Naive thymus-derived CD8-positive, alpha-beta T cell (primary cell): Measurements from ENCODE around the gene BTF3L4. TPM values are rescaled to one million over a fixed set of nuclear protein-coding genes. Genes with fewer than 3 reads are reported as not detected.
"Not testable (repeated sequence)": the region's sequence is repeated elsewhere in the genome, so short reads cannot be mapped to it uniquely, and the experiment has no call there.

Experiments used
- ATAC-seq, 2 donors: fragments of 150-1000 bp; cut with Tn5 transposase in 1 of 2; sonication (Bioruptor Pico), chemical (Tn5 transposase) in 1 of 2; 1 replicate in 1 of 2; 2 replicates in 1 of 2; pipeline ENCODE4 v1.10.0; 2021; ENCODE audit warnings: mild to moderate bottlenecking in 2 of 2, moderate library complexity in 2 of 2
- POLR2A ChIA-PET: fragments of 350-600 bp; sonication (Branson Sonifier 250); formaldehyde crosslinking; loops from one replicate; lab custom pipeline; 2021; ENCODE audit warnings: antibody characterized with exemption; lab: Charles Lee
- DNase-seq, 10 donors: peaks; one replicate each; pipeline versions ENCODE4 v3.0.0 to v3.0.0-alpha.2; 2020 to 2022
- H3K27ac Mint-ChIP-seq, 10 donors: one replicate each; pipeline ENCODE4 v1.8.0; 2020 to 2022; ENCODE audit warnings: mild to moderate bottlenecking in 10 of 10, mixed read lengths in 10 of 10, moderate library complexity in 4 of 10, inconsistent platforms in 1 of 10
- H3K27me3 Mint-ChIP-seq, 5 donors: one replicate each; pipeline ENCODE4 v1.8.0; 2021 to 2022; ENCODE audit warnings: mixed read lengths in 5 of 5
- H3K36me3 Mint-ChIP-seq, 3 donors: one replicate each; pipeline ENCODE4 v1.8.0; 2020 to 2022; ENCODE audit warnings: mixed read lengths in 3 of 3, mild to moderate bottlenecking in 2 of 3, inconsistent platforms in 1 of 3
- H3K4me1 Mint-ChIP-seq, 4 donors: one replicate each; pipeline ENCODE4 v1.8.0; 2021 to 2022; ENCODE audit warnings: mixed read lengths in 4 of 4
- H3K4me3 Mint-ChIP-seq, 10 donors: one replicate each; pipeline ENCODE4 v1.8.0; 2020 to 2022; ENCODE audit warnings: mild to moderate bottlenecking in 10 of 10, mixed read lengths in 10 of 10, moderate library complexity in 6 of 10, inconsistent platforms in 1 of 10
- H3K9me3 Mint-ChIP-seq, 9 donors: one replicate each; pipeline ENCODE4 v1.8.0; 2020 to 2022; ENCODE audit warnings: mixed read lengths in 9 of 9, mild to moderate bottlenecking in 3 of 9, inconsistent platforms in 1 of 9, moderate library complexity in 1 of 9
- polyA plus RNA-seq, 3 donors: library from polyadenylated mRNA; unstranded; fragments of 300-500 nt; fragmentation: Illumina TruSeq; gene quantifications; one replicate each; pipeline ENCODE4 v1.2.3, GENCODE V29; 2021
- total RNA-seq, 8 experiments: library from RNA in 2 of 8; stranded (reverse) in 2 of 8; gene quantifications; one replicate each; pipeline ENCODE4 v1.2.3 and lab custom pipeline; 2021 to 2026

The BTF3L4 gene
- total RNA-seq (10 to 100 TPM; 33.1 to 38.2 TPM), polyA plus RNA-seq (10 to 100 TPM; 61.9 to 71.0 (median 68.4) TPM), total RNA-seq (lab: John Stamatoyannopoulos, UW) (19.7 to 58.5 (median 43.4) reads per million in 6 experiments)

DNA sequence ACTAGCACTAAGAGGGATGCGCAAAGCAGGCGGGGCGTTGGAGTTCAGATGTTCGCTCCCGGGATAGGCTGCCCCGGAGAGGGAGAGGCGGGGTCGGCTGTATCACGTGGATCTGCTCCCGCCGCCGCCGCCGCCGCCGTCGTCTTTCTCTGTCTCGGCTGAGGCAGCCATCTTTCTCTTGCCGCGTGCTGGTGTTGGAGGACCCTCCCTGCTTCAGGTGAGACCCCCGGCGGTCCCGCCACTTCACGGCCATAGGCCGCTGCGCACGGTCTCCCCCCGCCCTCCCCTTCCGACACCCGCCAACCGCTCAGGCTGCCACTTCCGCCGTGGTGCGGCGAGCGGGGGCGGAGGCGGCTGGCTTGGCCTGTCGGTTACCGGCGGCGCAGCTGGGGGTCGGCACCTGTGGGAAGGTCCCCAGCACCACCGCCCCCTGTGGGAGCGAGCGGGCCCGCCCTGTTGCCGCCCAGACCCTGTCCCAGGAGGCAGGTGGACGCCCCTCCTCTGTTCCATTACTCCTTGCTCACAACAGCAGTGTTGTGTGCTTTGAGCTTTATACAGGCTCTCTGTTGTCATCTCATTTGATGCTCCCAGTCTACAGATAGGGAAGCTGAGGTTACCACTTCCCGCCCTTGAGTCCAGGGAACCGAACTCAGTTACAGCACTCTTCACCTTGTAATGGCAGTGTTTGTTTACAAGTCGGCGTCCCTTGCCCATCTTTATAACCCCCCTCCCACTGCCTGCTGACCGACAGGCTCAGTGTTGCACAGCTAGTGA lies at the start of gene BTF3L4:
BTF3L4 (plus strand) TSS at position 133 of the 774 bp plus-strand sequence. CDS start 3,553 bp downstream, outside the sequence.
- Mint-ChIP-seq H3K4me3 (peak within 1 kb of the TSS; percentile 88 to 100 (median 99)), H3K36me3 (peaks cover 4 to 36% (median 8%) of the 10 kb centered on the region in 3 donors), H3K27ac (peak within 1 kb of the TSS; percentile 92 to 98 (median 97)), H3K27me3 (no peaks in the 10 kb centered on the region), H3K9me3 (no peaks in the 10 kb centered on the region), H3K4me1 (peaks cover 39 to 73% (median 68%) of the 10 kb centered on the region in 4 donors)
- peak; percentile 93 to 95 for ATAC-seq
- POLR2A ChIA-PET: interaction anchor here (1.0 to 5.1 kb wide), 5 partner anchors 13 to 348 kb away, joined by 3 to 55 read pairs (median 6); partner anchors contain the start of genes CC2D1B, KTI12, ORC1 and PRPF38A
- DNase-seq: peak; percentile 85 to 95 (median 91)

DNA sequence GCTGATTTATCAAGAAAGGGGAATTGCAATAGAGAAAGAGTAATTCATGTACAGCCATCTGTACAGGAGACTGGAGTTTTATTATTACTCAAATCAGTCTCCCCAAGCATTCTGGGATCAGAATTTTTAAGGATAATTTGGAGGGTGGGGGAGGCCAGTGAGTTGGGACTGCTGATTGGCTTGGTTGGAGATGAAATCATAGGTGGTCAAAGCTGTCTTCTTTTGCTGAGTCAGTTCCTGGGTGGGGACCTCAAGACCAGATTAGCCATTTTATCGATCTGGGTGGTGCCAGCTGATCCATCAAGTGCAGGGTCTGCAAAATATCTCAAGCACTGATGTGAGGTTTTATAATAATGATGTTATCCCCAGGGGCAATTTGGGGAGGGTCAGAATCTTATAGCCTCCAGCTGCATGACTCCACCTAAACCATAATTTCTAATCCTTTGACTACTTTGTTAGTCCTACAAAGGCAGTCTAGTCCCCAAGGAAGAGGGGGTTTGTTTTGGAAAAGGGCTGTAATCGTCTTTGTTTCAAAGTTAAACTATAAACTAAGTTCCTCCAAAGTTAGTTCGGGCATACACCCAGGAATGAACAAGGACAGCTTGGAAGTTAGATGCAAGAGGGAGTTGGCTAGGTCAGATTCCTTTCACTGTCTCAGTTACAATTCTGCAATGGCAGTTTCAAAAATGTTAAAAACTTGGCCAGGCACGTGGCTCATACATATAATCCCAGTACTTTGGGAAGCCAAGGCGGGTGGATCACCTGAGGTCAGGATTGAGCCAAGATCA lies 48.7 kb upstream of the BTF3L4 start:
- H3K36me3 Mint-ChIP-seq: no peaks in the 10 kb centered on the region
- no peak for ATAC-seq
- H3K27me3 Mint-ChIP-seq: peaks cover 0 to 37% (median 23%) of the 10 kb centered on the region in 5 donors
- no peak overlapping the region for H3K4me3 Mint-ChIP-seq
- H3K9me3 Mint-ChIP-seq: no peaks in the 10 kb centered on the region
- POLR2A ChIA-PET: no interaction called here
- no peak for DNase-seq
- H3K27ac Mint-ChIP-seq: no peak overlapping the region
- no peaks in the 10 kb centered on the region for H3K4me1 Mint-ChIP-seq

DNA sequence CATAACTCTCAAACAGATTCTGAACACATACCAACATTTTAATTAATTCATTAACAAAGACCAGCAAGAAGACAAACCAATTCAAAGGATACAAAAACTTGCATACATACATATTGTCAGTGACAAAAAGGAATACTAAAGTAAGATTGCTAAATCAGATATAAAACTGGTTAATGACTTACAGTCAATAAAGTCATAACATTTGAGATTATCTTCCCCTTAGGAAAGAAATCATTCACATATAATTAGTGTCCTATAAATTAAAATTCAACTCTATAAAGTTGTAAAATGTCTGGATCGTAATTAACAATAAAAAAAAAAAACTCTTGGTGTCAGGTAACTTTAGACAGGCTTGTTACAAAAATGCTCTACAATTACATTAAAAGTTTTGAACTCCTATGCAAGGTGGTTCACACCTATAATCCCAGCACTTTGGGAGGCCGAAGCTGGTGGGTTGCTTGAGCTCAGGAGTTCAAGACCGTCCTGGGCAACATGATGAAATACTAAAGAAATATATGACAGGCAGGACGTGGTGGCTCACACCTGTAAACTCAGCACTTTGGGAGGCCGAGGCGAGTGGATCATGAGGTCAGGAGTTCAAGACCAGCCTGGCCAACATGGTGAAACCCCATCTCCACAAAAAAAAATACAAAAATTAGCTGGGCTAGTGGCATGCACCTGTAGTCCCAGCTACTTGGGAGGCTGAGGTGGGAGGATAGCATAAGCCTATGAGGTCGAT lies 47.9 kb upstream of the BTF3L4 start:
- H3K4me1 Mint-ChIP-seq: no peaks in the 10 kb centered on the region
- ATAC-seq (no peak), DNase-seq (no peak)
- no peaks in the 10 kb centered on the region for H3K36me3 Mint-ChIP-seq
- POLR2A ChIA-PET: no interaction called here
- no peak overlapping the region for H3K4me3 Mint-ChIP-seq
- no peaks in the 10 kb centered on the region for H3K9me3 Mint-ChIP-seq
- H3K27ac Mint-ChIP-seq: no peak overlapping the region
- H3K27me3 Mint-ChIP-seq: peaks cover 0 to 36% (median 20%) of the 10 kb centered on the region in 5 donors

DNA sequence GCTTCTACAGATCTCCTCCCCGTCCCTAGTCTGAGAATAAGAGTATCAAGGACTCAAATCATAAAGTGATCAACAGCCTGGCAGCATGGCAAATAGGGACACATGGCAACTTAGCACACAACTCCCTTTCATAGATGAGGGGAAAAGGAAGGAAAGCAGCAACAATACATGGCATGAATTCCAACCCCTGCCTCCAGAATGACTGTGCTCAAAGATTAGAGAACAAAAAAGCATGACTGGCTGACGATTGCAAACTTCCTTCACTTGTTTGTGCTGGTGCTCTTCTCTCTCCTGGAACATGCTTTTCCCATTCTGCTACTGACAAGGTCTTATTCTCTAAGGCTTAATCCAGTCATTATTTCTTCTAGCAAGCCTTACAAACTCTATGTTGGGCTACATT lies 34.0 kb upstream of the BTF3L4 start:
- peaks cover 10 to 69% (median 24%) of the 10 kb centered on the region in 3 donors for H3K36me3 Mint-ChIP-seq
- peak overlapping the region in 3 of 10 donors; percentile 1 to 31 (median 27) for H3K27ac Mint-ChIP-seq
- H3K4me1 Mint-ChIP-seq: peaks cover 0 to 5% (median 2%) of the 10 kb centered on the region in 4 donors
- H3K27me3 Mint-ChIP-seq: no peaks in the 10 kb centered on the region
- DNase-seq (no peak), ATAC-seq (no peak)
- POLR2A ChIA-PET: interaction anchor here (0.7 kb wide), 1 partner anchor 40 kb away, joined by 5 read pairs; no protein-coding TSS in a partner anchor
- no peak overlapping the region for H3K4me3 Mint-ChIP-seq
- H3K9me3 Mint-ChIP-seq: no peaks in the 10 kb centered on the region

DNA sequence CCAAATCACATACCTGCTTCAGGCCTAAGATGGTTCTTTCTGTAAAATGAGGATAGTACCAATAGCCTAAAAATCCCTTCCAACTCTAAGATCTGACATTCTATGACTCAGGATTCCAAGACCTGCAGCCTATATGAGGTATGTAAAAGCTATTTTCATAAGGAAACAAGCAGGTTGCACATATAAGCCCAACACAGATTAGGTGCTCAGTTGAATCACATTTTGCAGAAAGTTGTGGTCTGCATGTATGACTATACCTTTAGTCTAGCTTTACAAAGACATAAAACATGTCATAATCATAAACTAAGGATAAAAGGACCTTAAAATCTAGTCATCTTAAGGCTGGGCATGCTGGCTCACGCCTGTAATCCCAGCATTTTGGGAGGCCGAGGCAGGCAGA lies 29.8 kb upstream of the BTF3L4 start:
- Mint-ChIP-seq H3K9me3 (no peaks in the 10 kb centered on the region), H3K36me3 (peaks cover 6 to 73% (median 15%) of the 10 kb centered on the region in 3 donors), H3K27me3 (no peaks in the 10 kb centered on the region), H3K4me3 (no peak overlapping the region), H3K27ac (no peak overlapping the region), H3K4me1 (peaks cover 8 to 19% (median 16%) of the 10 kb centered on the region in 4 donors)
- POLR2A ChIA-PET: no interaction called here
- DNase-seq (no peak), ATAC-seq (no peak)

DNA sequence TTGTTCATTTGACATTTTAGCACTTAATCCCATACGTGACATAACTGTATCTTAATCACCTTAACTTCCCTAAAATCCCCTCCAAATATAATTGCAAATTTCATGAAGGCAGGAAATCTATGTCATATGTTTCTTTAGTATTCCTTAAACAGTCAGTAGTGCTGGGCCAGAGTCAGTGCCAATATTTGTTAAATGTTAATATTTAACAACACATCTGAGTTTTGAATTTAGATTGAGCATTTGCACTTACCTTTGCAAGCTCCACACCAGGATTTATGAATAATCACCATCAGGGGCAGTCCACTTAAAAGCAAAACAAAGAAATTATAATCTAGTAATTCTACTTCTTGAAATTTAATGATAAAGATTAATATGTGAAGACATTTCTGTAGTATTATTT lies 27.8 kb upstream of the BTF3L4 start:
- H3K4me3 Mint-ChIP-seq: no peak overlapping the region
- H3K4me1 Mint-ChIP-seq: peaks cover 16 to 37% (median 32%) of the 10 kb centered on the region in 4 donors
- no peaks in the 10 kb centered on the region for H3K27me3 Mint-ChIP-seq
- DNase-seq (no peak), ATAC-seq (no peak)
- H3K36me3 Mint-ChIP-seq: peaks cover 6 to 61% (median 10%) of the 10 kb centered on the region in 3 donors
- H3K9me3 Mint-ChIP-seq: no peaks in the 10 kb centered on the region
- H3K27ac Mint-ChIP-seq: peak overlapping the region in 1 of 10 donors; percentile 8
- POLR2A ChIA-PET: no interaction called here

DNA sequence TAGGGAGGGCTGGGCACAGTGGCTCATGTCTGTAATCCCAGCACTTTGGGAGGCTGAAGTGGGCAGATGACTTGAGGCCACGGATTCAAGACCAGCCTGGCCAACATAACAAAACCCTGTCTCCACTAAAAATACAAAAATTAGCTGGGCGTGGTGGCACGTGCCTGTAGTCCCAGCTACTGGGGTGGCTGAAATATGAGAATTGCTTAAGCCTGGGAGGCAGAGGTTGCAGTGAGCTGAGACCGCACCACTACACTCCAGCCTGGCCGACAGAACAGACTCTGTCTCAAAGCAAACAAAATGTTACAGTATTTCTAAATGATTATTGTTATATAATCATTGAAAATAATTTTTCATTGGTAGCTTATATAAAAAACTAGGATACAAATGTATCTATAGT lies 27.3 kb upstream of the BTF3L4 start:
- ATAC-seq, H3K4me3 Mint-ChIP-seq, H3K27me3 Mint-ChIP-seq, POLR2A ChIA-PET, H3K9me3 Mint-ChIP-seq, H3K27ac Mint-ChIP-seq, DNase-seq: not testable (repeated sequence)
- Mint-ChIP-seq H3K36me3 (peaks cover 6 to 56% (median 6%) of the 10 kb centered on the region in 3 donors), H3K4me1 (peaks cover 16 to 40% (median 36%) of the 10 kb centered on the region in 4 donors)

DNA sequence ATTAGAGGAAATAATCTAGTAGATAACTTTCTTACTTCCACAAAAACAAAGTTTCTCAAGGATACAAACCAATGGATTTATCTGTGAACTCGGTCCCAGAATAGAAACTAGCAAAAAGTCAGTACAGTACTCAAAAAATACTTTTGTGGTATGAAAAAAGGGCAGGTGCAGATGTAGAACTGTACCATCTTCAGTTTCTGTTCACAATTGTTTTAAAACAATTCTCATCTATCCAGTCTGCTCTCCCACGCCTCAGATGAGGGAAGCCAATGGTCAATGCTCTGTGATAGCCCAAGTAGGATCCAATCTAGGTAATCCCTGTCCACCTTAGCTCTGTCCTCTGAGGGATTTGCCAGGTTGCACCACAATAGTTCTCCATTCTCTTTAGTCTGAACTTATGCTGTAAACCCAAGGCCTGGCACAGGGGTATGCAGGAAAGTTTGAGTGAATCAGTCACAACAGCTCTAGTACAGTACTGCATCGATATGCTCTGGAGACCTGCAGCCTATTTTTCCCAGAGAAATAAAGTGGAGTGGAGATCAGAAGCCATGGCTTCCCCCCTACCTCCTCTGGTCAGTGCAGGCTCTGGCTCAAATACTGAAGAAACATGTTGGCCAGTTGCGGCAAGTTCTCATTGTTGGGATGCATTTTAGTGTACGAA lies 23.8 kb upstream of the BTF3L4 start:
- Mint-ChIP-seq H3K4me1 (peaks cover 16 to 46% (median 41%) of the 10 kb centered on the region in 4 donors), H3K9me3 (no peaks in the 10 kb centered on the region), H3K36me3 (peaks cover 0 to 37% (median 0%) of the 10 kb centered on the region in 3 donors), H3K4me3 (peak overlapping the region; percentile 89 to 95 (median 92)), H3K27ac (peak overlapping the region; percentile 94 to 99 (median 97)), H3K27me3 (no peaks in the 10 kb centered on the region)
- POLR2A ChIA-PET: interaction anchor here (0.9 to 3.8 kb wide), 4 partner anchors 16 to 153 kb away, joined by 4 to 55 read pairs (median 6); partner anchors contain the start of genes BTF3L4 and TXNDC12
- no peak for DNase-seq
- ATAC-seq: no peak

DNA sequence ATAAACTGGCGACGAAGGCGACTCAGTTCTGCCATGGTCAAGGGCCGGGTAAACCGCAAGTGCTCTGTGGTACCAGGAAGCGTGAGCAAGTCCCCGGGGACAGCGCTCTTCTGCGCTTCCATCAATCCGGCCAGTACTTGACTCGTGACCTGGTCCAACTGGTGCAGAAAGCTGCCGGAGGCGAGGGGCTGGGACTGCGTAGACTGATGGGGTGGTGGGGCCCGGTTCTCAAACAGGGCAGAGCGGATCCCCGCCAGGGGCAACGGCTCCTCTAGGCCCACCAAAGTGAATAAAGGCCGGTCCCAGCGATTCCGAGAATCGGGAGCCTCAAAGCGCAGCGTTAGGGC lies 23.3 kb upstream of the BTF3L4 start:
- DNase-seq (peak in 4 of 10 donors; percentile 2 to 22 (median 11)), ATAC-seq (peak; percentile 2 to 3)
- Mint-ChIP-seq H3K36me3 (peaks cover 0 to 35% (median 0%) of the 10 kb centered on the region in 3 donors), H3K27ac (peak overlapping the region; percentile 94 to 99 (median 97)), H3K4me1 (peaks cover 16 to 46% (median 41%) of the 10 kb centered on the region in 4 donors), H3K4me3 (peak overlapping the region; percentile 89 to 95 (median 92)), H3K27me3 (no peaks in the 10 kb centered on the region), H3K9me3 (no peaks in the 10 kb centered on the region)
- POLR2A ChIA-PET: interaction anchor here (0.9 to 3.8 kb wide), 6 partner anchors 16 to 154 kb away, joined by 3 to 55 read pairs (median 4); partner anchors contain the start of genes BTF3L4, NRDC and TXNDC12

DNA sequence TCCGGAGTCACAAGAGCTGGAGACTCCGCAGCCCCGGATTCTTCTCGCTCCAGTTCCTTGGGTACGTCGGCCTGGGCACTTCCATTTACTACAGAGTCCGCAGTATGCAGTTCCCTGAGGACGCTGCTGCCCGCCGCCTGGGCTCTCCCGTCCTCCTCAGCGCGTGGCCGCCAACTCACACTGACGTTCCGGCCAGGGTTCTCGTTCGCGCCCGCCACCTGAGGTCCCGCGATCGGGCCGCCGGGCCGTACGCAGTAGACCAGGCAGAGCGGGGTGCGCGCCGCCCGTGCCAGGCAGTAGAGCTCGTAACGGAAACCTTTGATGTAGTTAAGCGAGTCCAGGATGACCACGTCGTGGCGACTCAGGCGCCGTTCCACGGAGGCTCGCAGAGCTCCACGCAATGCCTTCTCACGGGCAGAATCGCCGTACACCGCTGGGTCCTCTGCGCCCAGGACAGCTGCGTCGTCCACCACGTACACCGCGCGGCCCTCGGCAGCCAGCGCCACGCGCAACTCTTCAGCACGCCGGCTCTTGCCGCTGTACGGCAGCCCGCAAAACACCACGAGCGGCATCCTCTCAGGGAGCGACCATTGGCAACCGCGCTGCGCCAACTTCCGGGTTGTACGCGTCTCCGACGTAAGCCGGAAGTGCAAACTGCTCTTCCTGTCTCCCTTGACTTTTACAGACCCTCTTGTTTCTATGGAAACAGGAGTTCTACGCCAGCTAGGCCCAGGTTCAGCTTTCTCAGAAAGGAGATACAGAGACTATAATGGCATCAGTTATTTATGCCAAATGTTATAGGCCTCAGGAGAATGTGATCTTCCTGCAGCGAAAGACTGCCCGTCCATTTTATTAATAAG lies 22.7 kb upstream of the BTF3L4 start, which contains the start of gene KTI12:
KTI12 (minus strand) TSS at position 621 of the 860 bp plus-strand sequence; CDS start at position 572, 49 bp downstream.
- Mint-ChIP-seq H3K4me3 (peak within 1 kb of the TSS; percentile 89 to 95 (median 92)), H3K36me3 (peaks cover 0 to 36% (median 2%) of the 10 kb centered on the region in 3 donors), H3K27me3 (no peaks in the 10 kb centered on the region), H3K27ac (peak within 1 kb of the TSS; percentile 94 to 99 (median 97)), H3K9me3 (no peaks in the 10 kb centered on the region), H3K4me1 (peaks cover 16 to 46% (median 41%) of the 10 kb centered on the region in 4 donors)
- ATAC-seq: peak; percentile 93
- POLR2A ChIA-PET: interaction anchor here (0.5 to 3.8 kb wide), 9 partner anchors 15 to 821 kb away, joined by 3 to 55 read pairs (median 4); partner anchors contain the start of genes BTF3L4, NRDC and TXNDC12
- DNase-seq: peak; percentile 78 to 96 (median 90)
